Dendritic cell treated with granulocyte-macrophage colony-stimulating factor and Interleukin-4, amounts not matched to agents 40 ng/mL and 50 ng/mL, for 4 days (primary cell): ENCODE measurements around the gene ARHGAP15.

Experiments used
- H3K27ac Mint-ChIP-seq: one replicate; pipeline ENCODE4 v1.8.0; 2022; ENCODE audit warnings: mild to moderate bottlenecking, mixed read lengths
- H3K27me3 Mint-ChIP-seq: one replicate; pipeline ENCODE4 v1.8.0; 2022; ENCODE audit warnings: mild to moderate bottlenecking, mixed read lengths
- H3K36me3 Mint-ChIP-seq: one replicate; pipeline ENCODE4 v1.8.0; 2022; ENCODE audit warnings: low read depth, mixed read lengths
- H3K4me1 Mint-ChIP-seq: one replicate; pipeline ENCODE4 v1.8.0; 2022; ENCODE audit warnings: low read depth, mixed read lengths
- H3K4me3 Mint-ChIP-seq: one replicate; pipeline ENCODE4 v1.8.0; 2022; ENCODE audit warnings: mild to moderate bottlenecking, moderate library complexity, mixed read lengths
- H3K9me3 Mint-ChIP-seq: one replicate; pipeline ENCODE4 v1.8.0; 2022; ENCODE audit warnings: mixed read lengths
- intact Hi-C: fragments of 100-400 bp; cut with micrococcal nuclease; formaldehyde crosslinking; loops from one replicate; pipeline ENCODE4 v1.15.0; 2022

ARHGAP15 gene

DNA sequence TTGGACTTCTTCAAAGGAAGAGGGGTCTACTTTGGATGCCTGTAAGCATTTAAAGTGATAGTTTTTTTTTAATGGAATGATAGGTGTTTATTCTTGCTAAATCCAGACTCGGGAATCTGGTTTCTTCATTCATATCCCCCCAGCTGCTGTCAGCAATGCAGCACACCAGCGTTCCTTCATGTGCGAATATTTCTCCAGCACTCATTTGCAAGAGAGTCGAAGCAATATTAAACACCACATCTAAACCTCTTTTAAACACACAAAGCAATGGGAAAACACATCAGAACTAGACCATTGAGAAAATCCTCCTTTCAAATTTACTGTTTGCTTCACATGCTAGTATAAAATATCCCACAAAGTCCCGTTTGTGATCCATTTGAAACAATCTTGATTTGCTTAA is 563.7 kb downstream of the ARHGAP15 start:
- H3K9me3 Mint-ChIP-seq, result no peaks in the 10 kb centered on the region
- no peaks in the 10 kb centered on the region for H3K36me3 Mint-ChIP-seq
- no peaks in the 10 kb centered on the region for H3K27me3 Mint-ChIP-seq
- intact Hi-C loops, result no loop called here
- no peak overlapping the region for H3K4me3 Mint-ChIP-seq
- no peak overlapping the region for H3K27ac Mint-ChIP-seq
- no peaks in the 10 kb centered on the region for H3K4me1 Mint-ChIP-seq

DNA sequence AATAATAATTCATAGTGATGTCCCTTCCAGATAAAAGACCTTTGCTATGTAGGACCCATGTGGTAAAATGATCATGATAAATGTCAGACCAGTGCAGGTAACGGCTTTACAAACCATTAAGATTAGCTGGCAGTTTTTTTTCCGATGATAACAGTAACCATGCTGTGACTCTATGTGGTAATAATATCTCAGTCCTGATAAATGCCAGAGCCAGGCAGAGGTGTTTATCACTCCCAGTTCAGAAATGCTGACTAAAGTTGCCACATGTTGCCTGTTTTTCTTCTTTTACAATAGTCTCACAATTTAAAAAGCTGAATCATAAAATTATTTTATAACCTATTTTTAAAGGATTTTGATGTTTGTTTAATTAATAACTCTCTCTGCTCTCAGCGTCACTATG is 565.1 kb downstream of the ARHGAP15 start:
- H3K36me3 Mint-ChIP-seq, result no peaks in the 10 kb centered on the region

DNA sequence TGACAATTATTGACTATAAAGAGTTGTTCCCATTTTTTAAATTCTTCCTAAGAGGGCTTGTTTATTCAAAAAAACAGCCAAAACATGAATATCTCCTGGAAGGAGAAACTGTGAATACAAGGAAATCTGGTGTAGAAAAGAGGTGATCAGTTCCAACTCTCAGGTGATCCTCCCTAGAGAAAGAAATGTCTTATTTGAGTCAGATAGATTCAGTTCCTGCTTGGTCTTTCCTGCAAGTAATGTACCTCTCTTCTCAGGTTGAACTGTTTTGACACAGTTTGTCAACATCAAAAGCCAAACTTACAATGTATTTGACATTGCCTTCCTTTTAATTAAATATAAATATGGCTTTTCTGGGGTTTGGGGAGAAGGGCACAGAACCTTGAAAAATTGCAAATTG is 567.4 kb downstream of the ARHGAP15 start:
- H3K36me3 Mint-ChIP-seq, result no peaks in the 10 kb centered on the region
- no peaks in the 10 kb centered on the region for H3K9me3 Mint-ChIP-seq
- H3K27me3 Mint-ChIP-seq, result no peaks in the 10 kb centered on the region
- intact Hi-C loops, result no loop called here
- no peak overlapping the region for H3K4me3 Mint-ChIP-seq
- no peak overlapping the region for H3K27ac Mint-ChIP-seq
- peaks cover 12% of the 10 kb centered on the region for H3K4me1 Mint-ChIP-seq

More for the DNA sequence above, 565.1 kb downstream of the ARHGAP15 start:
- no peak overlapping the region for H3K27ac Mint-ChIP-seq
- no peaks in the 10 kb centered on the region for H3K27me3 Mint-ChIP-seq
- H3K4me1 Mint-ChIP-seq, result peaks cover 11% of the 10 kb centered on the region
- no peak overlapping the region for H3K4me3 Mint-ChIP-seq
- no peaks in the 10 kb centered on the region for H3K9me3 Mint-ChIP-seq
- intact Hi-C loops, result no loop called here

GRCh38 chr2:143697744-143698143 is 568.5 kb downstream of the ARHGAP15 start:
- H3K27ac Mint-ChIP-seq, result no peak overlapping the region
- peaks cover 16% of the 10 kb centered on the region for H3K4me1 Mint-ChIP-seq
- intact Hi-C loops, result no loop called here
- no peaks in the 10 kb centered on the region for H3K27me3 Mint-ChIP-seq
- no peaks in the 10 kb centered on the region for H3K9me3 Mint-ChIP-seq
- H3K4me3 Mint-ChIP-seq, result no peak overlapping the region
- H3K36me3 Mint-ChIP-seq, result peaks cover 3% of the 10 kb centered on the region

GRCh38 chr2:143698352-143698751 is 569.1 kb downstream of the ARHGAP15 start:
- H3K27ac Mint-ChIP-seq, result no peak overlapping the region
- H3K4me1 Mint-ChIP-seq, result peaks cover 16% of the 10 kb centered on the region
- peaks cover 9% of the 10 kb centered on the region for H3K36me3 Mint-ChIP-seq

GRCh38 chr2:143698888-143699570 is 569.8 kb downstream of the ARHGAP15 start:
- Mint-ChIP-seq H3K27ac (no peak overlapping the region), H3K4me1 (peaks cover 18% of the 10 kb centered on the region), H3K9me3 (no peaks in the 10 kb centered on the region), H3K27me3 (no peaks in the 10 kb centered on the region), H3K36me3 (peaks cover 16% of the 10 kb centered on the region), H3K4me3 (no peak overlapping the region)
- intact Hi-C loops, result no loop called here

More at GRCh38 chr2:143698352-143698751, 569.1 kb downstream of the ARHGAP15 start:
- H3K27me3 Mint-ChIP-seq, result no peaks in the 10 kb centered on the region
- intact Hi-C loops, result no loop called here
- H3K9me3 Mint-ChIP-seq, result no peaks in the 10 kb centered on the region
- H3K4me3 Mint-ChIP-seq, result no peak overlapping the region

GRCh38 chr2:143700865-143701264 is 571.6 kb downstream of the ARHGAP15 start:
- intact Hi-C loops, result no loop called here
- H3K27me3 Mint-ChIP-seq, result no peaks in the 10 kb centered on the region
- peaks cover 32% of the 10 kb centered on the region for H3K4me1 Mint-ChIP-seq
- H3K9me3 Mint-ChIP-seq, result no peaks in the 10 kb centered on the region
- peaks cover 21% of the 10 kb centered on the region for H3K36me3 Mint-ChIP-seq
- H3K4me3 Mint-ChIP-seq, result no peak overlapping the region
- H3K27ac Mint-ChIP-seq, result no peak overlapping the region

- Mint-ChIP-seq H3K36me3 (peaks cover 23% of the 10 kb centered on the region), H3K4me1 (peaks cover 32% of the 10 kb centered on the region), H3K9me3 (no peaks in the 10 kb centered on the region), H3K27ac (no peak overlapping the region), H3K4me3 (no peak overlapping the region), H3K27me3 (no peaks in the 10 kb centered on the region)
- intact Hi-C loops, result no loop called here
Observed at GRCh38 chr2:143701785-143702184, 572.6 kb downstream of the ARHGAP15 start.

- no peaks in the 10 kb centered on the region for H3K27me3 Mint-ChIP-seq
- peaks cover 32% of the 10 kb centered on the region for H3K4me1 Mint-ChIP-seq
- H3K9me3 Mint-ChIP-seq, result no peaks in the 10 kb centered on the region
- H3K4me3 Mint-ChIP-seq, result no peak overlapping the region
- intact Hi-C loops, result no loop called here
- H3K27ac Mint-ChIP-seq, result peak overlapping the region; percentile 27
- peaks cover 34% of the 10 kb centered on the region for H3K36me3 Mint-ChIP-seq
Observed at GRCh38 chr2:143702931-143703330, 573.7 kb downstream of the ARHGAP15 start.

DNA sequence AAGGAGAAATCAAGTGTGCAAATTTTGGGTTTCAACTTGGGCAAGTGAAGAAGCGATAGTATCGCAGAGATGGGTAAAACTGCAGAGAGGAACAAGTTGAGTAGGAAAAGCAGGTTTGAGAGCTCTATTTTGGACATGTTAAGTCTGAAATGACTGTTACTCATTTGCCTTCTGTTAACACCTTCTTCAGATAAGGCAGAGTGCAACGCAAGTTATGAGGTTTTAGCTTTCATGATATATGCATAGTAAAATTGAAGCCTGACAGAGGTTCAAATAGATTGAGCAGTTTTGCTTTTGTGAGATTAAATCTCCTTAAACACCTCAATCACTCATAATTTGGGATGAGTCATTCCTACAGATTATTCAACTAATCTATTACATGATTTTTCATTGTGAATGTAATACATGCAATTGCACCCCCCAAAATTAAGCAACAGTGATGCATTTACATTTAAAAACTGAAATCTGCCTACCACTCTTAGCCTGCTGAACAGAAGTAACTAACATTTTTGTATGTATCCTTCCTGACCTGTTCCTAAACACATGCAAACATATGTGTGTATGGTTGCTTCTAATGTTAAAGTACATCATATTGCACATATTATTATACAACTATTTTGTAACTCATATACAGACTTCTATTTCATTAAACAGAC is 575.4 kb downstream of the ARHGAP15 start:
- Mint-ChIP-seq H3K9me3 (peaks cover 2% of the 10 kb centered on the region), H3K27ac (no peak overlapping the region), H3K4me3 (no peak overlapping the region), H3K4me1 (peaks cover 21% of the 10 kb centered on the region), H3K27me3 (no peaks in the 10 kb centered on the region), H3K36me3 (peaks cover 42% of the 10 kb centered on the region)
- intact Hi-C loops, result no loop called here

GRCh38 chr2:143705108-143705707 is 576.0 kb downstream of the ARHGAP15 start:
- no peak overlapping the region for H3K27ac Mint-ChIP-seq
- intact Hi-C loops, result no loop called here
- no peaks in the 10 kb centered on the region for H3K27me3 Mint-ChIP-seq
- peaks cover 48% of the 10 kb centered on the region for H3K36me3 Mint-ChIP-seq
- H3K9me3 Mint-ChIP-seq, result peaks cover 8% of the 10 kb centered on the region
- peaks cover 21% of the 10 kb centered on the region for H3K4me1 Mint-ChIP-seq
- H3K4me3 Mint-ChIP-seq, result no peak overlapping the region

DNA sequence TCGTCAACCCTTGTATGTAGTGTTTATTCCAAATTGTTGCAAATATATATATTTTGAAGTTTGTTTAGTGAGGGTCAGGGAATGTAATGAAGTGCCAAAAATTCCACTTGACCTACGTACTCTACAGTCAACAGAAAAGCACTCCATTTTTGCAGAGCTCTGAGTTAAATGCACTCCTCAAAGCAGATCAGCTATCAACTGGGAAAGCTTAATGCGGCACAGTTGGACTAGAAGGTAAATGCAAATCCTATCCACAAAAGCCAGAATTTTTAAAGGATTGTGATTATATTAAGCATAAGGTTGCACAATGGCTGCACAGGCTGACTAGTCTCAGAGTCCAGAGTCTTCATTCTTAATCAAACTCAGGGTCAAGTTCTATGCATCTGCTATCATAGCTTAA is 577.1 kb downstream of the ARHGAP15 start:
- no peak overlapping the region for H3K4me3 Mint-ChIP-seq
- no peaks in the 10 kb centered on the region for H3K27me3 Mint-ChIP-seq
- H3K9me3 Mint-ChIP-seq, result peaks cover 19% of the 10 kb centered on the region
- peaks cover 21% of the 10 kb centered on the region for H3K4me1 Mint-ChIP-seq
- intact Hi-C loops, result no loop called here
- H3K36me3 Mint-ChIP-seq, result peaks cover 59% of the 10 kb centered on the region
- H3K27ac Mint-ChIP-seq, result no peak overlapping the region

- peaks cover 67% of the 10 kb centered on the region for H3K36me3 Mint-ChIP-seq
- H3K4me1 Mint-ChIP-seq, result peaks cover 16% of the 10 kb centered on the region
- no peak overlapping the region for H3K27ac Mint-ChIP-seq
- H3K27me3 Mint-ChIP-seq, result no peaks in the 10 kb centered on the region
- H3K9me3 Mint-ChIP-seq, result peaks cover 30% of the 10 kb centered on the region
- no peak overlapping the region for H3K4me3 Mint-ChIP-seq
- intact Hi-C loops, result no loop called here
Observed at GRCh38 chr2:143708682-143709081, 579.5 kb downstream of the ARHGAP15 start.

DNA sequence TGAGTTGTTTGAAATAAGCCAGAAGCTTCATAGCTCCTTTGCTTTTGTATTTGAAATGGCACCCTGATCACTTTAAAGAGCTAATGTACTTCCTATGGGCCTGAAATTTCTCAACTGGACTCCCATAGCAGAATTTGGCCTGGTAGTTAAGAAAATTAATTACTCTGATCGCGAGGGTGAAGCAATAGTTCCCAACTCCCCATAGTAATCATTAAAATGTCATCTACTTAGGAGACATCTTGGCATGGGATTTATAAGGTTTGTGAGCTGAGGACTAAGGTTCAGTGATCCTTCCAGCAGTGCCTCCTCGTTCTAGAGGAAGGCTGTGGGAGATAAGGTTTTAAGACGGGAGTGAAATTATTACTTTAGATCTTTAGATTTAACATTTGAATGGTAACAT is 581.0 kb downstream of the ARHGAP15 start:
- Mint-ChIP-seq H3K36me3 (peaks cover 58% of the 10 kb centered on the region), H3K4me1 (peaks cover 4% of the 10 kb centered on the region), H3K4me3 (no peak overlapping the region), H3K27ac (no peak overlapping the region), H3K9me3 (peaks cover 30% of the 10 kb centered on the region), H3K27me3 (no peaks in the 10 kb centered on the region)
- intact Hi-C loops, result no loop called here
